Parathyroid adenoma (tissue), 2 donors: ENCODE results near the gene CDON.

Source experiments
- H2AFZ ChIP-seq: fragments of 300-600 bp; sonication (generic); one replicate; pipeline ENCODE4 v1.7.0; 2017; ENCODE audit warnings: antibody characterized with exemption, mild to moderate bottlenecking
- H3K27ac ChIP-seq: fragments of 300-600 bp; sonication (generic); one replicate; pipeline ENCODE4 v1.7.0; 2017
- H3K27me3 ChIP-seq: fragments of 300-600 bp; sonication (generic); one replicate; pipeline ENCODE4 v1.7.0; 2017; ENCODE audit warnings: low read length; ENCODE audit not compliant: control insufficient read depth, insufficient read depth
- H3K36me3 ChIP-seq: fragments of 300-600 bp; sonication (generic); one replicate; pipeline ENCODE4 v1.7.0; 2017; ENCODE audit warnings: low read length; ENCODE audit not compliant: control insufficient read depth, insufficient read depth
- H3K4me1 ChIP-seq: fragments of 300-600 bp; sonication (generic); one replicate; pipeline ENCODE4 v1.7.0; 2017; ENCODE audit warnings: control low read depth
- H3K4me2 ChIP-seq: fragments of 300-600 bp; sonication (generic); one replicate; pipeline ENCODE4 v1.7.0; 2017; ENCODE audit warnings: low read length
- H3K4me3 ChIP-seq: fragments of 300-600 bp; sonication (generic); one replicate; pipeline ENCODE4 v1.7.0; 2017; ENCODE audit warnings: low read depth, low read length
- H3K79me2 ChIP-seq: fragments of 300-600 bp; sonication (generic); one replicate; pipeline ENCODE4 v1.7.0; 2017; ENCODE audit warnings: control low read depth
- H3K9ac ChIP-seq: fragments of 300-600 bp; sonication (generic); one replicate; pipeline ENCODE4 v1.7.0; 2017; ENCODE audit warnings: mild to moderate bottlenecking
- H3K9me3 ChIP-seq: fragments of 300-600 bp; sonication (generic); one replicate; pipeline ENCODE4 v1.7.0; 2017; ENCODE audit warnings: low read length; ENCODE audit not compliant: control insufficient read depth
- TF ChIP-seq, protein P1 (sequence below): fragments of 300-600 bp; sonication (generic); IDR thresholded peaks from one replicate; pipeline ENCODE4 v1.7.0; 2017; ENCODE audit warnings: antibody characterized with exemption, mild to moderate bottlenecking
- donor health status: primary hyperparathyroidism.

Gene CDON

DNA sequence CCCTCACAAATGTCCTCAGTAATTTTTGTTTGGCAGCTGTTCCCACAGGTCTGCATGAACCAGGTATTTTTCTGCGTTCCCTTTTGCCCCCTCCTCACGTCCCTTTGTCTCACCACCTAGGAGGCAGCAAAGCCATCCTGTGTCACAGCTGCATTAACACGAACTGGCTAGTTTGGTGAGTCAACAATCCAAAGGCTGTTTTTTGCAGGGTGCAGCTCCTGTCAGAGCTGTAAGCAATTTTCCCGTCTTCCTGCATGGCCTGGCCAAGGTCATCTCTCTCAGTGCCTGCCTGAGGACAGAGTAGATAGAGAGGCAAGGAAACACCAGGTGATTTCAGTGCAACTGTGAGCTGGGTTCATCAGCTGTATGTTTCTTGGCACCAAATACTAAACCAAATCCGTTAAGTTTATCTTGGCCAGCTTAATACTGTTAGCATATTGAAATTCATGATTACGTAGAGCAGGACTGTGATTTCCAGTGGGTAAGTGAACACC, 137.4 kb downstream of the CDON start:
- Histone ChIP-seq H3K79me2 (no peaks in the 10 kb centered on the region), H3K27ac (no peak overlapping the region), H3K9ac (no peak overlapping the region), H3K9me3 (no peaks in the 10 kb centered on the region), H3K27me3 (no peaks in the 10 kb centered on the region), H3K4me1 (no peaks in the 10 kb centered on the region), H2AFZ (no peak overlapping the region), H3K4me2 (no peak overlapping the region), H3K36me3 (no peaks in the 10 kb centered on the region), H3K4me3 (no peak overlapping the region)
- TF ChIP-seq, protein P1, sequence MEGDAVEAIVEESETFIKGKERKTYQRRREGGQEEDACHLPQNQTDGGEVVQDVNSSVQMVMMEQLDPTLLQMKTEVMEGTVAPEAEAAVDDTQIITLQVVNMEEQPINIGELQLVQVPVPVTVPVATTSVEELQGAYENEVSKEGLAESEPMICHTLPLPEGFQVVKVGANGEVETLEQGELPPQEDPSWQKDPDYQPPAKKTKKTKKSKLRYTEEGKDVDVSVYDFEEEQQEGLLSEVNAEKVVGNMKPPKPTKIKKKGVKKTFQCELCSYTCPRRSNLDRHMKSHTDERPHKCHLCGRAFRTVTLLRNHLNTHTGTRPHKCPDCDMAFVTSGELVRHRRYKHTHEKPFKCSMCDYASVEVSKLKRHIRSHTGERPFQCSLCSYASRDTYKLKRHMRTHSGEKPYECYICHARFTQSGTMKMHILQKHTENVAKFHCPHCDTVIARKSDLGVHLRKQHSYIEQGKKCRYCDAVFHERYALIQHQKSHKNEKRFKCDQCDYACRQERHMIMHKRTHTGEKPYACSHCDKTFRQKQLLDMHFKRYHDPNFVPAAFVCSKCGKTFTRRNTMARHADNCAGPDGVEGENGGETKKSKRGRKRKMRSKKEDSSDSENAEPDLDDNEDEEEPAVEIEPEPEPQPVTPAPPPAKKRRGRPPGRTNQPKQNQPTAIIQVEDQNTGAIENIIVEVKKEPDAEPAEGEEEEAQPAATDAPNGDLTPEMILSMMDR = no peak

DNA sequence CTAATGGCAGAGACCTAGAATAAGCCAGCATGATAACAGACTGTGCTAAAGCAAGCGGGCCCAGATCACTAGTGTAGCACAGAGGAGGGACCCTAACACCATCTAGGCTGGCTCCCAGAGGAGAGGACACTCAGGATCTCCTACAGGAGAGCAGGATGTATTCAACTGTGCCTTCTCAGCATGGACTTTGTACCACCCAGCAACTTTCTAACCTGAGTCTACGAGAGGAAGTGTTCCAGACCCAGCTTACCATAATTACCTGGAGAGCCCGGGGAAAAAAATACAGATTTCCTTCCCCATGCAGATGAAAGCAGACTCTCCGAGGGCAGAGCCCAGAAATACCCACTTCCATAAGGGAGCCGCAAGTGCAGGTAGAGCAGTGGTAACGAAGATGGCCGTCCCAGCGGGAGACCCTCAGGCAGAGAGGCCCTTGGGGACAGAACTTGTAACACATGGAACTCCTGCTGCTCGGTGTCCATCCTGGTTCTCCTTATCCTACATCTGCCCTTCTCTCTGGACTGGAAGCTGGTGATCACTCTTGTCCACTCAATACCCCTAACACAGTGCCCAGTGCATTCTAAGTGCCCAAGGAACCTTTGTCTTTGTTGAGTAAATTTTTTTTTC, 138.2 kb downstream of the CDON start:
- no peak overlapping the region for H2AFZ ChIP-seq
- H3K4me2 ChIP-seq = no peak overlapping the region
- H3K9me3 ChIP-seq = no peaks in the 10 kb centered on the region
- H3K9ac ChIP-seq = no peak overlapping the region
- no peak overlapping the region for H3K27ac ChIP-seq
- no peaks in the 10 kb centered on the region for H3K36me3 ChIP-seq
- H3K27me3 ChIP-seq = no peaks in the 10 kb centered on the region
- TF ChIP-seq, protein P1 = no peak
- H3K4me1 ChIP-seq = no peaks in the 10 kb centered on the region
- no peaks in the 10 kb centered on the region for H3K79me2 ChIP-seq
- H3K4me3 ChIP-seq = no peak overlapping the region

DNA sequence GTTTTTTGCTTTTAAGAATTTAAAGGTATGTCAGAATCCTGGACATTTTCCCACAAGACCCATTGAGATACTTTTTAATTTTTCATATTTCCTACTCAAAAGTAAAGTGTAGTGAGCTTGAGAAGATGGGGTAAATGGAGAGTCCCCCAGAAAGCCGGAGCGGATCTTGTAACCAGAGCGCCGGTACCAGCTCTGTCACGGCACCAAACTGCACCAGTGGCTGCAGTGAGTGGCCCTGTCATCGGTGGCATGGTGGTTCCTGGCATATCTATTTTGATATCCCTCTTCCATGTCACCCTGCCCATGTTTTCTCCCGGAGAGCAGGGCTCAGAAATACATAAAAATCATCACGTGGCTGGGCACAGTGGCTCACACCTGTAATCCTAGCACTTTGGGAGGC, 139.0 kb downstream of the CDON start:
- no peaks in the 10 kb centered on the region for H3K36me3 ChIP-seq
- no peak overlapping the region for H3K9ac ChIP-seq
- no peaks in the 10 kb centered on the region for H3K9me3 ChIP-seq
- no peaks in the 10 kb centered on the region for H3K27me3 ChIP-seq
- H3K4me1 ChIP-seq = no peaks in the 10 kb centered on the region
- no peak overlapping the region for H3K27ac ChIP-seq
- TF ChIP-seq, protein P1 = no peak
- no peak overlapping the region for H2AFZ ChIP-seq
- H3K79me2 ChIP-seq = no peaks in the 10 kb centered on the region
- no peak overlapping the region for H3K4me2 ChIP-seq
- no peak overlapping the region for H3K4me3 ChIP-seq

DNA sequence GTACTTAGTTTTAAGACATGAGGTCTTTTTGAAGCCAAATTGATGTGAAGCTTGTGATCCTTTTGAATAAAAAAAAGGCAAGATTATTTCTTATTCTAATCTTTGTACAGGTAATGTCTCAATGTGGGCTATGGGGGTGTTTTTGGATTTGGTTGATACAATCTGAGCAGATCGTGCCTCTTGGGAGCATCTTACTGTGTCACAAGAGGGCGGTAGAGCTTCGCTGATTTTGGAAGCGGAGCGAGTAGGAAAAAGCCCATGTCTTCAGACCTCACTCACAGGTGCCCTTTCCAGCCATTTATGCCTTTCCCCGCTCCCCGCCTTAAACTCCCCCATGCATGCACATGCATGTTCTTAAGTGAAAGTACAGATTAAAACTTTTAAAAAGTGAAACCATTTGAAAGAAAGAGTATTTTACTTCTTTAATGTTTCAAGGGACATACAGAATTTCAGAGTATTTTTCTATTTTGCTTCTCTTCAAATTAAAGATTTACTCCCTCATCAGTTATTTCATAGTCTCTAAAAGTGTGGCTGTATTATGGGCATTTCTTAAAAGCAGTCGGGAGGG, 139.6 kb downstream of the CDON start:
- Histone ChIP-seq H3K9ac (no peak overlapping the region), H2AFZ (no peak overlapping the region), H3K27me3 (no peaks in the 10 kb centered on the region), H3K79me2 (no peaks in the 10 kb centered on the region), H3K36me3 (no peaks in the 10 kb centered on the region), H3K27ac (no peak overlapping the region), H3K4me3 (no peak overlapping the region), H3K4me1 (no peaks in the 10 kb centered on the region), H3K9me3 (no peaks in the 10 kb centered on the region), H3K4me2 (no peak overlapping the region)
- TF ChIP-seq, protein P1 = peak; percentile 54

DNA sequence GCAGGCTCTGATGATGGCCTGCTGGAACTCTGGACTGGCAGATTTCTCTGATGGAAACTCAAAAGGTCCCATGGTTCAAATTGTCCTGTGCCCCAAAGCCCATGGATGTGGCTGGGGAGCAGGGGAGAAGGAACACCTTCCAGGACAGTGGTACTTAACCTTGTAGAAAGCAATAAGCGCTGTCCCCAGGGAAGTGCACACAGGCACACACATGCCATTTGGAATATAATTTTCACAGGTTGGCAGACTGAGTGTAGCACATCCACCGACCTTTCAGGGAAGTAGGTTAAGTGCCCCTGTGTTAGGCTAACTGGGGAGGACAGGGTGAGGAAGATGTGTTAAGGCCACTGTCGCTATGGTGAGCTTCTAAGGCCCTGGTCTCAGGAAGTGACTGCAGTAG, 140.5 kb downstream of the CDON start:
- no peak overlapping the region for H3K4me3 ChIP-seq
- no peaks in the 10 kb centered on the region for H3K9me3 ChIP-seq
- H3K9ac ChIP-seq = no peak overlapping the region
- H3K4me1 ChIP-seq = no peaks in the 10 kb centered on the region
- no peaks in the 10 kb centered on the region for H3K79me2 ChIP-seq
- H3K4me2 ChIP-seq = no peak overlapping the region
- H3K27ac ChIP-seq = no peak overlapping the region
- TF ChIP-seq, protein P1 = no peak
- H3K36me3 ChIP-seq = no peaks in the 10 kb centered on the region
- H2AFZ ChIP-seq = no peak overlapping the region
- no peaks in the 10 kb centered on the region for H3K27me3 ChIP-seq
